HepG2 (cell line): ENCODE measurements around the gene SLC9A5. TPM values are rescaled to one million over a fixed set of nuclear protein-coding genes. Genes with fewer than 3 reads are reported as not detected.
A peak's percentile ranks its signal among the peaks of the same experiment; 100 is the strongest.

Source experiments
- ATAC-seq: fragments of 200-7000 bp; cut with Tn5 transposase; 3 replicates; pipeline ENCODE4 v1.9.1; 2020; ENCODE audit warnings: mild to moderate bottlenecking, moderate library complexity
- BruUV-seq: library from RNA; stranded (reverse); fragments of 400-500 nt; replicated peaks from 2 replicates; lab custom pipeline; 2021; lab: Mats Ljungman, UMichigan
- CTCF ChIA-PET: fragments of 300-600 bp; formaldehyde crosslinking; extraction: SDS; loops from one replicate; lab custom pipeline; 2021; ENCODE audit warnings: low total read pairs, inconsistent platforms, low intra/inter-chr PET ratio; lab: Yijun Ruan, JAX
- POLR2A ChIA-PET: fragments of 350-600 bp; sonication (Branson Sonifier 250); formaldehyde crosslinking; loops from one replicate; lab custom pipeline; 2020; ENCODE audit warnings: antibody characterized with exemption, inconsistent platforms; lab: Yijun Ruan, JAX
- DNase-seq: peaks from one replicate; pipeline ENCODE4 v3.0.0-alpha.2; 2015; ENCODE audit warnings: low spot score
- FAIRE-seq: peaks from 3 replicates; lab custom pipeline; 2011; peaks lifted over from hg19 to GRCh38; lab: Jason Lieb, UNC
- H2AFZ ChIP-seq: one replicate; pipeline ENCODE4 v1.6.1; 2011; ENCODE audit warnings: low read length, inconsistent platforms
- H3K27ac ChIP-seq: fragments of 300-600 bp; 3 replicates; pipeline ENCODE4 v1.8.0; 2011; ENCODE audit warnings: mixed run types, mild to moderate bottlenecking, mixed read lengths, low read length, inconsistent platforms; ENCODE audit not compliant: insufficient read depth; ENCODE audit errors: extremely low read length
- H3K27me3 ChIP-seq, 2 experiments: fragments of 200-600 bp in 1 of 2; 2 replicates in 1 of 2; 3 replicates in 1 of 2; pipeline versions ENCODE4 v1.6.0 to v1.8.0; 2011; ENCODE audit warnings: low read length in 2 of 2, mild to moderate bottlenecking in 2 of 2, moderate library complexity in 2 of 2, inconsistent platforms in 1 of 2; ENCODE audit not compliant: insufficient read depth in 2 of 2, control insufficient read depth in 1 of 2
- H3K36me3 ChIP-seq, 2 experiments: fragments of 200-600 bp in 1 of 2; replicated peaks in 1 of 2; 2 replicates in 1 of 2; 3 replicates in 1 of 2; pipeline versions ENCODE4 v1.5.1 to v1.8.0; 2011; ENCODE audit warnings: low read length in 2 of 2, inconsistent platforms in 1 of 2; ENCODE audit not compliant: insufficient read depth in 2 of 2, control insufficient read depth in 1 of 2
- H3K4me1 ChIP-seq: 2 replicates; pipeline ENCODE4 v1.5.1; 2012; ENCODE audit warnings: low read length, inconsistent platforms; ENCODE audit not compliant: insufficient read depth
- H3K4me2 ChIP-seq: 2 replicates; pipeline ENCODE4 v1.6.0; 2011; ENCODE audit warnings: low read depth, low read length, inconsistent platforms
- H3K4me3 ChIP-seq, 3 experiments: fragments of 200-600 bp in 1 of 3; sonication (generic), shearing (Covaris generic) in 1 of 3; replicated peaks in 1 of 3; 2 replicates each; pipeline ENCODE4 v1.5.1; 2011 to 2016; ENCODE audit warnings: low read length in 3 of 3, inconsistent platforms in 2 of 3, low read depth in 2 of 3, mild to moderate bottlenecking in 2 of 3, control low read depth in 1 of 3, mixed read lengths in 1 of 3; ENCODE audit not compliant: insufficient read depth in 1 of 3
- H3K79me2 ChIP-seq: one replicate; pipeline ENCODE4 v1.6.1; 2011; ENCODE audit warnings: low read length, inconsistent platforms; ENCODE audit not compliant: insufficient read depth
- H3K9ac ChIP-seq: 2 replicates; pipeline ENCODE4 v1.6.0; 2011; ENCODE audit warnings: mild to moderate bottlenecking, low read depth, low read length, inconsistent platforms; ENCODE audit not compliant: insufficient read depth
- H3K9me3 ChIP-seq: 2 replicates; pipeline ENCODE4 v1.5.1; 2012; ENCODE audit warnings: mild to moderate bottlenecking, low read length
- H4K20me1 ChIP-seq: 2 replicates; pipeline ENCODE4 v1.6.0; 2011; ENCODE audit warnings: inconsistent platforms, mild to moderate bottlenecking, low read length, moderate library complexity; ENCODE audit not compliant: insufficient read depth
- AGO1 ChIP-seq: fragments of 200-400 bp; formaldehyde crosslinking; IDR thresholded peaks from 2 replicates; pipeline ENCODE4 v1.6.1; 2017; ENCODE audit warnings: mild to moderate bottlenecking, low read depth, low read length, moderate library complexity; ENCODE audit not compliant: poor library complexity, severe bottlenecking
- AGO2 ChIP-seq: fragments of 200-400 bp; formaldehyde crosslinking; optimal IDR thresholded peaks from 2 replicates; pipeline ENCODE3; 2017; ENCODE audit warnings: mild to moderate bottlenecking, low read depth, low read length, moderate library complexity
- CCAR2 ChIP-seq: fragments of 200-400 bp; formaldehyde crosslinking; optimal IDR thresholded peaks from 2 replicates; pipeline ENCODE3; 2018; ENCODE audit warnings: low read depth, mild to moderate bottlenecking, low read length, moderate library complexity
- DPF2 ChIP-seq: sonication (generic); formaldehyde crosslinking; IDR thresholded peaks from 2 replicates; pipeline ENCODE4 v1.4.0; 2020; ENCODE audit warnings: mild to moderate bottlenecking, low read depth, missing genetic modification reagents, borderline replicate concordance
- HIVEP1 ChIP-seq: sonication (generic); formaldehyde crosslinking; IDR thresholded peaks from 2 replicates; pipeline ENCODE4 v1.4.0; 2020; ENCODE audit warnings: mild to moderate bottlenecking, missing genetic modification reagents
- RXRB ChIP-seq: IDR thresholded peaks from 2 replicates; pipeline ENCODE4 v1.6.1; 2016; ENCODE audit warnings: borderline replicate concordance, missing genetic modification reagents, missing compliant biosample characterization
- SSRP1 ChIP-seq: IDR thresholded peaks from 2 replicates; pipeline ENCODE4 v1.6.1; 2016; ENCODE audit warnings: control low read depth
- ZBTB3 ChIP-seq: sonication (generic); formaldehyde crosslinking; IDR thresholded peaks from 2 replicates; pipeline ENCODE4 v1.4.0; 2020; ENCODE audit warnings: low read depth, mild to moderate bottlenecking, moderate library complexity, missing genetic modification reagents, borderline replicate concordance
- ZIK1 ChIP-seq: sonication (generic); formaldehyde crosslinking; IDR thresholded peaks from 2 replicates; pipeline ENCODE4 v1.5.0; 2020; ENCODE audit warnings: mild to moderate bottlenecking, low read depth, missing genetic modification reagents, borderline replicate concordance
- ZNF546 ChIP-seq: sonication (generic); formaldehyde crosslinking; conservative IDR thresholded peaks from 2 replicates; pipeline ENCODE4 v1.8.1; 2023; ENCODE audit warnings: mild to moderate bottlenecking, missing genetic modification reagents
- ZNF558 ChIP-seq: sonication (generic); formaldehyde crosslinking; IDR thresholded peaks from 2 replicates; pipeline ENCODE4 v1.9.0; 2022; ENCODE audit warnings: mild to moderate bottlenecking, missing genetic modification reagents, borderline replicate concordance
- ZNF761 ChIP-seq: sonication (generic); formaldehyde crosslinking; conservative IDR thresholded peaks from 2 replicates; pipeline ENCODE4 v1.4.0; 2020; ENCODE audit warnings: mild to moderate bottlenecking, missing genetic modification reagents
- ZNF768 ChIP-seq: sonication (generic); formaldehyde crosslinking; IDR thresholded peaks from 2 replicates; pipeline ENCODE4 v1.4.0; 2020; ENCODE audit warnings: missing genetic modification reagents
- WGBS: methylation state at CpG from one replicate; pipeline ENCODE4 v1.1.6; 2017; ENCODE audit warnings: low lambda C conversion rate; 5-methylcytosine and 5-hydroxymethylcytosine counted together
- in situ Hi-C: cut with HindIII; loops from 2 replicates; pipeline ENCODE4 v1.10.0; 2017; ENCODE audit warnings: low pct_unique_long_range_greater_than_20kb; ENCODE audit not compliant: extremely low pct_ligation_motif_present
- intact Hi-C: fragments of 100-400 bp; cut with micrococcal nuclease; formaldehyde crosslinking; loops from one replicate; pipeline ENCODE4 v1.10.0; 2022; ENCODE audit not compliant: unreplicated experiment
- polyA plus RNA-seq, 8 experiments: library from polyadenylated mRNA; depleted of rRNA in 3 of 8; stranded (reverse) in 7 of 8; unstranded in 1 of 8; fragments of >200 nt; fragmentation: Illumina TruSeq in 4 of 8; extraction: Trizol in 4 of 8; gene quantifications; 2 replicates each; pipeline versions ENCODE4 v1.2.1 to v1.2.3, GENCODE V29; 2011 to 2016; ENCODE audit warnings: low read depth in 4 of 8, missing spikeins in 1 of 8, mixed read lengths in 1 of 8; ENCODE audit not compliant: insufficient read depth in 1 of 8
- total RNA-seq, 5 experiments: library from RNA; depleted of rRNA; stranded (reverse); fragments of >200 nt; fragmentation: Illumina TruSeq; extraction: Trizol; gene quantifications; 2 replicates each; pipeline ENCODE4 v1.2.3, GENCODE V29; 2016; ENCODE audit warnings: low read depth in 1 of 5
- TF ChIP-seq, protein P1 (sequence below): sonication (generic); formaldehyde crosslinking; IDR thresholded peaks from 2 replicates; pipeline ENCODE4 v1.4.0; 2020; ENCODE audit warnings: missing genetic modification reagents, low read depth, mild to moderate bottlenecking, borderline replicate concordance
- TF ChIP-seq, protein P2 (sequence below): sonication (generic); formaldehyde crosslinking; IDR thresholded peaks from 2 replicates; pipeline ENCODE4 v1.5.0; 2020; ENCODE audit warnings: missing genetic modification reagents, mild to moderate bottlenecking, borderline replicate concordance

Gene SLC9A5
- total and polyA plus RNA-seq, 2 of the 13 experiments (the other 11 are each of a cell fraction or from before 2014, with no cell fraction given) = 0.58 to 1.4 TPM

DNA sequence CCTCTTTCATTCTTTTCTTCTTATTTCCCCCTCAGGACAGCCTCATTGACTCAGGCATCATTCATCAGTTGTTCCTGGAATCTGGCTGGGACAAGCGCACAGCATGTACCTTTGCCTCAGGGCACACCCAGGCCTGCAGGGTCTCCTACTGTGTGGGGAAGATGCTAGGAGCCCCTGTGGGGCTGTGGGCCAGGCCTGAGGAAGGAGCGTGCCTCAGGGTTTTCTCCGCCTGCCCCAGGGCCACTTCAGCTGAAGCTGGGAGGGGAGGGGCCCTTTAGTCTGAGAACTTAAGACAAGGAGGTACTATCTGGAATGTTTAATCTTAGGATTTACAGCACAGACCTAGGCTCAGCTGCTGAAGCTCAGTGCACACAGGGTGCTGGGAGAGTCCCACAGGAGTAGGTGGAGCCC is 41.9 kb upstream of the SLC9A5 start:
- CTCF ChIA-PET = no interaction called here
- ATAC-seq = no peak
- no peak for DNase-seq
- Histone ChIP-seq H3K36me3 (peaks cover 14 to 15% of the 10 kb centered on the region in 2 experiments; a peak in 4 of 5 replicates), H2AFZ (no peak overlapping the region), H3K4me3 (no peak overlapping the region), H3K9me3 (no peaks in the 10 kb centered on the region), H3K27me3 (no peaks in the 10 kb centered on the region), H3K27ac (no peak overlapping the region), H3K4me1 (peaks cover 55% of the 10 kb centered on the region), H3K9ac (peak overlapping the region; percentile 5; the same call in 1 of the 2 replicates), H3K79me2 (no peaks in the 10 kb centered on the region), H3K4me2 (peak overlapping the region; percentile 4; the same call in 1 of the 2 replicates), H4K20me1 (no peaks in the 10 kb centered on the region)
- in situ Hi-C loops (no loop called here), intact Hi-C loops (no loop called here)
- WGBS = 97% methylated on average over 3 of the region's 3 CpGs
- POLR2A ChIA-PET = interaction anchor here (1.4 to 2.1 kb wide), 6 partner anchors 9 to 40 kb away, joined by 3 to 6 read pairs (median 4); partner anchors contain the start of genes FHOD1, NOL3 and TMEM208
- FAIRE-seq = no peak
- no TSS peak for BruUV-seq
- TF ChIP-seq ZBTB3 (CRISPR knock-in tag) (no peak), DPF2 (no peak), CCAR2 (peak; percentile 21), ZNF558 (CRISPR knock-in tag) (0 out of 2 replicates have a peak, but pooled peaks have one; percentile 57), ZNF761 (CRISPR knock-in tag) (no peak), SSRP1 (CRISPR knock-in tag) (0 out of 2 replicates have a peak, but pooled peaks have one; percentile 24)

DNA sequence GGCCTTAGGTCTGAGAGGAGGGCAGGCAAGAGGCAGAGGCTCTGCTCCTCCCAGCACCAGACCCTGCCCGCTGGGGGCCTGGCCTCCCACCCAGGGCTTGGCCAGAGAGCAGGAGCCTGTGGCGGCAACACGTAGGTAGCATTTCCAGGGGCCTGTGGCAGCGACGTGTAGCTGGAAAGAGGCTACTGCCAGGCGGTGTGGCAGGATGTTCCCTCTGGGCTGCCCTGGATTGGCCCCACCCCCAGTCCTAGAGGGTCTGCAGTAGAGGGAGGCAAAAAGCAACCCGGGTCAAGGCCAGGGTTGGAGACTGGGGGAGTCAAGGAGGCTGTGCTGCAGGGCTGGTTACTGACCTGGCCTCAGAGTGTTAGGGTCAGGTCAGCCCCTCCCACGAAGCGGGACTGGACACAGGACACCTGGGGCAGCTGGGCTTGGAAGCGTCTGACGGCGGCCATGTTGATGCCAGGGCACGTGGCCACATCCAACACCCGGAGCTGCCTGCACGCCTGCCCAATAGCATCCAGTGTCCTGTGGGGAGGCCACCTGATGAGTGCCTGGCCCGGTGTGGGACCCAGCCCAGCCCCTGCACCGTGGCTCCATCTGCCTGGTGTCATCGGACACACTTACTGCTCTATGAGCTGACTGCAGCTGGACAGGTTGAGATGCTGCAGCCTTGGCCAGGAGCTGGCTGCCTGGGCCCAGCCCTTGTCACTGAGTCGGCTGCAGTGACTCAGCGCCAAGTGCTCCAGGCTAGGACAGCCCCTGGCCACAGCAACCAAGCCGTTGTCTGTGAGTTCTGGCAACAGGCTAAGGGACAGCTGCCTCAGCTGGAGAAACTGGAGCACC is 41.3 kb upstream of the SLC9A5 start:
- FAIRE-seq (no peak), ATAC-seq (peak; percentile 15), DNase-seq (no peak)
- WGBS = 52% methylated on average over 15 of the region's 21 CpGs
- peaks cover 9 to 10% of the 10 kb centered on the region in 2 experiments; a peak in 3 of 5 replicates for H3K36me3 ChIP-seq
- H3K27ac ChIP-seq = no peak overlapping the region
- H3K4me3 ChIP-seq = no peak overlapping the region; a peak in 1 of 6 replicates
- H3K79me2 ChIP-seq = no peaks in the 10 kb centered on the region
- POLR2A ChIA-PET = interaction anchor here (0.5 to 2.1 kb wide), 7 partner anchors 9 to 40 kb away, joined by 3 to 6 read pairs (median 3); partner anchors contain the start of genes FHOD1, NOL3 and TMEM208
- CTCF ChIA-PET = no interaction called here
- H3K9me3 ChIP-seq = no peaks in the 10 kb centered on the region
- in situ Hi-C loops (no loop called here), intact Hi-C loops (no loop called here)
- H3K4me1 ChIP-seq = peaks cover 55% of the 10 kb centered on the region
- H4K20me1 ChIP-seq = no peaks in the 10 kb centered on the region
- H3K27me3 ChIP-seq = no peaks in the 10 kb centered on the region
- H3K9ac ChIP-seq = peak overlapping the region; percentile 5; the same call in 1 of the 2 replicates
- no TSS peak for BruUV-seq
- no peak overlapping the region for H2AFZ ChIP-seq
- H3K4me2 ChIP-seq = peak overlapping the region; percentile 4; the same call in 1 of the 2 replicates
- TF ChIP-seq HIVEP1 = 0 out of 2 replicates have a peak, but pooled peaks have one; percentile 17
- peak; percentile 93 for TF ChIP-seq AGO2
- TF ChIP-seq, protein P1, sequence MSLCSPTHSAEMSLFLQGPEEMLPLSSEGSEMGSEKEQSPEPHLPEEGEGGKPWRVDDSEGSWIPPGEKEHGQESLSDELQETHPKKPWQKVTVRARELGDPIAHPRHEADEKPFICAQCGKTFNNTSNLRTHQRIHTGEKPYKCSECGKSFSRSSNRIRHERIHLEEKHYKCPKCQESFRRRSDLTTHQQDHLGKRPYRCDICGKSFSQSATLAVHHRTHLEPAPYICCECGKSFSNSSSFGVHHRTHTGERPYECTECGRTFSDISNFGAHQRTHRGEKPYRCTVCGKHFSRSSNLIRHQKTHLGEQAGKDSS (CRISPR knock-in tag) = peak; percentile 97
- TF ChIP-seq, protein P2, sequence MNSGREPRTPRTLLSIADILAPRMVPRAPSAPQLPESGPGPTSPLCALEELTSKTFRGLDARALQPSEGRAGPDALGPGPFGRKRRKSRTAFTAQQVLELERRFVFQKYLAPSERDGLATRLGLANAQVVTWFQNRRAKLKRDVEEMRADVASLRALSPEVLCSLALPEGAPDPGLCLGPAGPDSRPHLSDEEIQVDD (CRISPR knock-in tag) = peak; percentile 60; the same call in 1 of the 2 replicates
- peak; percentile 53; the same call in 1 of the 2 replicates for TF ChIP-seq ZNF768 (CRISPR knock-in tag)
- 0 out of 2 replicates have a peak, but pooled peaks have one; percentile 41 for TF ChIP-seq RXRB (CRISPR knock-in tag)
- 0 out of 2 replicates have a peak, but pooled peaks have one; percentile 26 for TF ChIP-seq ZNF546 (CRISPR knock-in tag)
- 0 out of 2 replicates have a peak, but pooled peaks have one; percentile 17 for TF ChIP-seq ZIK1 (CRISPR knock-in tag)
- peak; percentile 81 for TF ChIP-seq AGO1
